IPS-18a (cell line): ENCODE data around the gene DSE.
A peak's percentile ranks its signal among the peaks of the same experiment; 100 is the strongest.

ENCODE experiments used
- H3K27ac ChIP-seq: one replicate; pipeline ENCODE4 v1.5.1; 2013; ENCODE audit warnings: low read length
- H3K27me3 ChIP-seq: one replicate; pipeline ENCODE4 v1.6.1; 2013; ENCODE audit warnings: mild to moderate bottlenecking, low read length; ENCODE audit not compliant: control insufficient read depth, insufficient read depth
- H3K36me3 ChIP-seq: one replicate; pipeline ENCODE4 v1.6.1; 2013; ENCODE audit warnings: low read depth, low read length; ENCODE audit not compliant: control insufficient read depth
- H3K4me1 ChIP-seq: one replicate; pipeline ENCODE4 v1.6.1; 2013; ENCODE audit warnings: low read depth, low read length; ENCODE audit not compliant: control insufficient read depth
- H3K4me3 ChIP-seq: one replicate; pipeline ENCODE4 v1.5.1; 2013; ENCODE audit warnings: low read length
- H3K9ac ChIP-seq: one replicate; pipeline ENCODE4 v1.6.1; 2013; ENCODE audit warnings: mild to moderate bottlenecking, low read length, moderate library complexity
- H3K9me3 ChIP-seq: one replicate; pipeline ENCODE4 v1.6.1; 2013; ENCODE audit warnings: low read depth, low read length; ENCODE audit not compliant: control insufficient read depth

Gene DSE

DNA sequence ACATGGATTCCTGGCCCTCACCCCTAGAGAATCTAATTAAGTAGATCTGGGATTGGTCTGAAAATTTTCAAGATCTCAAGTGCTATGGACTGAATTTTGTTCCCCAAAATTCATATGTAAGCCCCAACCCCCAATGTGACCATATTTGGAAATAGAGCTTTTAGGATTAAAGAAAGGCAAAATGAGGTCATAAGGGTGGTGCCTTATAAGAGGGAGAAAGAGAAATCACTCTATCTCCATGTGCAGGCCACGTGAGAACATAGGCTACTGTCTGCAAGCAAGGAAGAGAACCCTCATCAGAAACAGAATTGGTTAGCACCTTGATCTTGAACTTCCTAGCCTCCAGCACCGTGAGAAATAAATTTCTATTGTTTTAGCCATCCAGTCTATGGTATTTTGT lies 8.5 kb upstream of the DSE start:
- no peaks in the 10 kb centered on the region for H3K9me3 ChIP-seq
- H3K4me1 ChIP-seq = no peaks in the 10 kb centered on the region
- H3K9ac ChIP-seq = no peak overlapping the region
- no peaks in the 10 kb centered on the region for H3K27me3 ChIP-seq
- no peak overlapping the region for H3K27ac ChIP-seq
- no peak overlapping the region for H3K4me3 ChIP-seq
- no peaks in the 10 kb centered on the region for H3K36me3 ChIP-seq

DNA sequence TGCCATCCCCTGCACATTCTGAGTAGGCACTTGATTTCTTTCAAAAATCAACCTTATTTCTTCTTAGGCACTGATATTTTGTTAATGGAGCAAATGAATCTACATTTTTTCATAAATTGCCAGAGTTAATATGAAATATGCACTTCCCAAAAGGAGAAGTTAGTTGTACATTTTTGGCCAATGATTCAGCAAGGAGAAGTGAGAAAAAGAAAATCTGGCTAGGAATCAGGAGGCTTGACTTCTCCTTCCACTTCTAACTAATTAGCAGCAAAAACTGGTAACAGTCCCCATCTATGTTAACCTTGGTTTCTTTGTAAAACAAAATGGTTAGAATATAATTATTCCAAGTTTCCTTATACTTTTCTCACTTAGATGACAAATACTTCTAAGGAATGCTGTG lies 7.0 kb upstream of the DSE start:
- H3K9ac ChIP-seq = no peak overlapping the region

DNA sequence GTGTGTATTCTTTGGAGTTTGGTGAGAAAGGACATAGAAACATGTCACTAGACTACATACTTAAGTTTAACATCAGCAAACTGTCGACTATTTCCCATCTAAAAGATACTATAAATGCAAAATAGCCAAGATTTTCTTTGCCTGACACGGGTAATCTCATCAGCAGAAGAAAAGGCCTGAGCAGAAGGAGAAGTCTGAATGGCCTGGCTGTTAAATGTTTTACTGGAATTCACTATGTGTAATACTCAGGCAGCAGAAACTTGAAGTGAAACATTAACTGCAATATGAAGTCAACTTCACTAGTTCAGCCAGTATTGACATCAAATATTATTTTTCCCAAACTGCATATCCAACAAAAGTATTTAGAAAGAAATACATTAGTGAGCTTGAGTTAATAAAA lies 6.4 kb upstream of the DSE start:
- no peaks in the 10 kb centered on the region for H3K27me3 ChIP-seq
- no peak overlapping the region for H3K9ac ChIP-seq
- no peaks in the 10 kb centered on the region for H3K36me3 ChIP-seq
- H3K9me3 ChIP-seq = no peaks in the 10 kb centered on the region
- H3K4me1 ChIP-seq = no peaks in the 10 kb centered on the region
- no peak overlapping the region for H3K27ac ChIP-seq
- H3K4me3 ChIP-seq = no peak overlapping the region

More for the DNA sequence above, 7.0 kb upstream of the DSE start:
- Histone ChIP-seq H3K27ac (no peak overlapping the region), H3K27me3 (no peaks in the 10 kb centered on the region), H3K4me3 (no peak overlapping the region), H3K36me3 (no peaks in the 10 kb centered on the region), H3K4me1 (no peaks in the 10 kb centered on the region), H3K9me3 (no peaks in the 10 kb centered on the region)

DNA sequence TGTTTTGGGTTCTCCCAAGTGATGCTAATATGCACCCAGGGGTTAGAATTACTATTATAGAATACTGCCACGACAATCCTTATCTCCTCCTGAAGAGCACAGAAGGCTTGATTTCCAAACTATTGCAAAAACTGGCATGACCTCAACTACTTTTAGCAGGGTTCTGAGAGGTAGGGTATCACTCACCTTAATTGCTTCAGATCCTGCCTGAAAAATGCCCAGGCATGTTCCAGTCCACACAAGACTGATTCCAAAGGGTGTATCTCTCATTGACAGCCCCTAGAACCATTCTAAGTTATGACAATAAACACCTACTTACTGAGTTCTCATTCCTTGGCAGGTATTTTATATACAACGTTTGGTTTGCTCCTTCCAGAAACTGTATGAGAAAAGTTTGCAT lies 5.0 kb upstream of the DSE start:
- peaks cover 4% of the 10 kb centered on the region for H3K4me1 ChIP-seq

DNA sequence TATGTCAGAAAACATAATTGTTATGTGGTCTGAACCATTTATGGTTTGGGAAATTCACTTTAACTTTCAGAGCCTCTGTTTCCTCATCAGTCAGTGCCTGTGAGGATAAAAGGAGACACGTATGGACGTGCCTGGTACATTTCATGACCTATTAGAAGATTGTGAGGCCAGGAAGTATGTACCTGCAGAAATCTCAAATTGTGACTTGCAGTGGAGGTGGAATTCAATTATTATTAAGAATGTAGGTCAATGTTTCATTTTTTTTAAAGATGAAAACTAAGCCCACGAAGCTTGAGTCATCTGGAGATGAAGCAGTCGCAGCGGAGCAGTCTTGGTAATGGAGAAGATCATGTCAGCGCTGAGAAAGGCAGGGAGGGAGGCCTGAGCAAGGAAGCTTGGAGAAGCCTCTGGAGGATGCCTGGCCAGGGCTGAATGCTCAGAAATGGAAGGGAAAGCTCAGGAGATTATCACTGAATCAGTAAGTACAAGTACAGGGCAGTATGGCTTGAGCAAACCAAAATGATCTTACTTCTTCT lies 3.9 kb upstream of the DSE start:
- no peak overlapping the region for H3K9ac ChIP-seq
- peaks cover 4% of the 10 kb centered on the region for H3K4me1 ChIP-seq
- no peaks in the 10 kb centered on the region for H3K9me3 ChIP-seq
- H3K27me3 ChIP-seq = no peaks in the 10 kb centered on the region
- H3K4me3 ChIP-seq = no peak overlapping the region
- H3K27ac ChIP-seq = no peak overlapping the region
- H3K36me3 ChIP-seq = no peaks in the 10 kb centered on the region

More for the DNA sequence above, 5.0 kb upstream of the DSE start:
- H3K27ac ChIP-seq = no peak overlapping the region
- no peaks in the 10 kb centered on the region for H3K36me3 ChIP-seq
- H3K4me3 ChIP-seq = no peak overlapping the region
- H3K9ac ChIP-seq = no peak overlapping the region
- H3K9me3 ChIP-seq = no peaks in the 10 kb centered on the region
- H3K27me3 ChIP-seq = no peaks in the 10 kb centered on the region

DNA sequence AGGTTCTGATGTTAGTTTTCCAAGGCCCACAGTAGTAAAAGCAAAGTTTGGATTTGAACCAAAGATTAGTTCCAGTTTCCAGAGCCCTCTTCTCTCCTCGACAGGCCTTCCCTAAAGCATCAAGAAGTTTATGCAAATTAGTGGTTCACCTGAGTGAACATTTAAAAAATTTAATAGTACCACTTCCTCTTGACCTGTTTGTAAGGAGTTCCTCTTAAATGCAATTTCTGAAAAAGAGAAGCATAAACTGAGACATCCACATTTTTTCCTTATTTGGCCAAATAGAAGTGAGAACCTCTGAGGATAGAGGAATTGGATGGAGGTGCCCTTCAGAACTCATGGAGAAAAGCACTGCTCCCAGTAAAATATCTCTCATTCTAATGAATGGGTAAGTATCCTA lies 1.2 kb upstream of the DSE start:
- no peaks in the 10 kb centered on the region for H3K36me3 ChIP-seq
- H3K4me1 ChIP-seq = peaks cover 4% of the 10 kb centered on the region
- no peaks in the 10 kb centered on the region for H3K27me3 ChIP-seq
- no peaks in the 10 kb centered on the region for H3K9me3 ChIP-seq
- H3K27ac ChIP-seq = no peak overlapping the region
- H3K4me3 ChIP-seq = peak overlapping the region; percentile 84
- no peak overlapping the region for H3K9ac ChIP-seq

DNA sequence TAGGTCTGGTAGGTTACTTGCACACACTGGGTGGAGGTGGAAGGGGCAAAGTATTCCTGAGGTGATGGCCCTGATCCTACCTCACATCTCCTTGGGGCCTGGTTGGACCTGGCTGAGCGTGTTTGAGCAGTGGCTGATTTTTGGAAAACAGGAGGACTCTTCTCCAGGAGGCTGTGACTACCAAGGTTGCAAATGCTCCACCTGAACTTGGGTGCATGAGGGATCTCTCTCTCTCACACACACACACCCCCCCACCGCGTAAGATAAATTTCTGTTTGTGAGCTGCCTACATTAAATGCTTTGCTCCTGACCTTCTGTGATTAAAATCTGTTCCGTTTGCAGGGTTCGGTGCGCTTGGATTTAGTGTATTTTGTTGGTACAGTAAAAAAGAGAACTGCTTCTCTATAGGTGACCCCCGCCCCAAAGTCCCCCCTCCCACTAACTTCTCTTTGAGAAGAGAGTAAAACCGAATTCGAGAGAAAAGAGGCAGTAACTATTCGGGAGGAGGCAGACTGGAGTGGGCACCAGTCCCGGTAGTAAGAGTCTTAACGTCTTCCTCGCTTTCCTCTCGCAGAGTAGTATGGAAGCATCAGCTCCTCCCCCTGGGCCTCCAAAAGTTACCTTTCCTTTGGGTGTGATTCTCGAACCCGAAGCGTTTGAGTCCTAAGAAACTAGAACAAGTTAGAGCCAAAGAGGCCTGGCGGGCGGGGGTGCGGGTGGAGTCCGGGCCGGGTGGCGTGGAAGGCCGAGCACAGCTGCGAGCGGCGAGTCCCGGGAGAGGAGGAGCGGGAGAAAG lies 585 bp upstream of the DSE start:
- H3K9ac ChIP-seq = peak overlapping the region; percentile 85

DNA sequence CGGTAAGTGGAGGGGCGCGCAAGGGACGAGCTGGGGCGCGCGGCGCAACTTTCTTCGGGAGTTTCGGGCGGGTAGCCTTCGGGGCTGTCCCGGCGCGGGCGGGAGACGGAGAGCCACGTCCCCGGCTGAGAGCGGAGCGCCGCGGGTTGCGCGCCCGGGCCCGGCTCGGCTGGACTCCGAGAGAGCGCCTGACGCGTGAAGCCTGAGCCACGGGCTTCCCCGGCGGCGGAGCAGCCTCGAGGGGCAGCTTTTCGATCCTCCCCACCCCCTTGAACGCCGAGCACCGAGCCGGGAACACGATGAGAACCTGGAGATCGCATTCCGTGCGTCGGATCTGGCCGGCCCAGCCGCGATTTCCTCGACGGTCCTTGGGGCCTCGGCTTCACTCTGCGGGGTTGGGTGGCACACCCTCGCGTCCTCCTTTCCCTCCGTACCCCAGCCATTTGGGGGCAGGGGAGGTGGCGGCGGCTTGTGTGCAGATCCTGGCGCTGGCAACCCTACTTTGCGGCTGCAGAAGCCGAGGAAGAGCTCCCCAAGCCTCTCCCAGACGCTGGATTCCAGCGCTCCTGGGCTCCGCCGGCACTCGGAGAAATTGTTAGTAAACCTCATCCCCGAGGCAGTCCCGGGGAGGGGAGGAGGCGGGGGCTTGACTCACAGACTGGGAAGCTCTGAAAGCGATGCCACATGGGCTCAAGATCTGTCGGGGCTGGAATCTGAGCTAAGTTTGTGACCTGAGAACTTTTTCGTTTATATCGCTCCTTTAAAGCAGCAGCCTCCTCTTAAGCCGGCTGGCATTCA lies 572 bp downstream of the DSE start:
- Histone ChIP-seq H3K9ac (peak overlapping the region; percentile 85), H3K27me3 (no peaks in the 10 kb centered on the region), H3K4me3 (peak overlapping the region; percentile 84), H3K36me3 (no peaks in the 10 kb centered on the region), H3K4me1 (peaks cover 4% of the 10 kb centered on the region), H3K9me3 (no peaks in the 10 kb centered on the region), H3K27ac (peak overlapping the region; percentile 34)

More for the DNA sequence above, 585 bp upstream of the DSE start:
- Histone ChIP-seq H3K27ac (peak overlapping the region; percentile 6), H3K36me3 (no peaks in the 10 kb centered on the region), H3K27me3 (no peaks in the 10 kb centered on the region), H3K4me3 (peak overlapping the region; percentile 84), H3K4me1 (peaks cover 4% of the 10 kb centered on the region), H3K9me3 (no peaks in the 10 kb centered on the region)

DNA sequence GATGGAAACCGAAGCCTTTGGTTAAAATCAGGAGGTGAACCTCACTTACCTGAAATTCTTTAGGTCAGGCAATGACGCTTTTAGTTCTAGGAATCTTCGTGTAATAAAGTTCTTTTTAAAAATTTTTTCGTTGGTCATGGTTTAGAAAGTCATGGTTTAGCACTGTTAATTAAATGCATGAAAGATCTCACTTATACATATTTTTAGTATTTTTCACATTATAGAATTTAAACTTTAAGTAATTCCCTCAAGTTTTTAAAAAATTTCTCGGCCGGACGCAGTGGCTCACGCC lies 1.1 kb downstream of the DSE start:
- H3K9me3 ChIP-seq = no peaks in the 10 kb centered on the region
- H3K27me3 ChIP-seq = no peaks in the 10 kb centered on the region
- H3K36me3 ChIP-seq = no peaks in the 10 kb centered on the region
- H3K4me3 ChIP-seq = peak overlapping the region; percentile 84
- H3K9ac ChIP-seq = peak overlapping the region; percentile 85
- H3K4me1 ChIP-seq = peaks cover 4% of the 10 kb centered on the region
- no peak overlapping the region for H3K27ac ChIP-seq

DNA sequence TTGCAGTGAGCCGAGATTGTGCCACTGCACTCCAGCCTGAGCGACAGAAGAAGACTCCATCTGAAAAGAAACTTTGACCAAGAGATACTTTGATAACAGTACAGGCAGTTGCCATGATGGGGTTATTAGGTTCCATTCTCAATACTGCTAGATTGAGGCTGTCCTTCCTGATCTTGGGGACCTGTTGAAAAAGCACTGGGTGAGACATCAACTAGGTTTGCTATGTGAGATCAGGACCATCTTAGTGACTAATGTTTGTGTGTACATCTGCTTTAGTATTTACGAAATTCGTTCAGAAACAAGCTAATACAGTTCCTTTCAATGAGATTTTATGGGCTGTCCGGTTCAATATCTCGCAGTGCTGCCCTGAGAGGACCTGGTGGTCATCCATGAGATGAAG lies 2.6 kb downstream of the DSE start:
- H3K9ac ChIP-seq = no peak overlapping the region
- H3K9me3 ChIP-seq = no peaks in the 10 kb centered on the region
- H3K4me1 ChIP-seq = peaks cover 9% of the 10 kb centered on the region
- H3K36me3 ChIP-seq = no peaks in the 10 kb centered on the region
- H3K27ac ChIP-seq = no peak overlapping the region
- H3K27me3 ChIP-seq = no peaks in the 10 kb centered on the region
- H3K4me3 ChIP-seq = no peak overlapping the region

DNA sequence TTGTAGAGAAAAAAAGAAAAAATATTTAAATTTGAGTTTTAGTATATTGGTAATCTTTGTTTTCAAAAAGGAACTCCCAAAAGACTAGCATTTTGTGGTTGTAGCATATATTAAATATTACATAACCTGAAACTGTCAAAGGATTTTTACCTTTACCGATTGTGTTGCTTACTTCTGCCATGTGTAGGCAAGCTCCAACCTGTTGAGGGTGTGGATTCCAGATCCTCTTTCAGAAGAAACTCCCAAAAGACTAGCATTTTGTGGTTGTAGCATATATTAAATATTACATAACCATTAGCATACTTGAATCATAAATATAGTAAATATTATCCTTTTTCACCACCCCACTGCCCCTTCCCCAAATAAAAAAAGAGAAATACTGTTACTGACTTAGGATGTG lies 3.2 kb downstream of the DSE start:
- Histone ChIP-seq H3K9ac (no peak overlapping the region), H3K36me3 (no peaks in the 10 kb centered on the region), H3K27ac (no peak overlapping the region), H3K9me3 (no peaks in the 10 kb centered on the region), H3K27me3 (no peaks in the 10 kb centered on the region), H3K4me1 (peaks cover 9% of the 10 kb centered on the region), H3K4me3 (no peak overlapping the region)
